Measurements from ENCODE around the gene HYDIN.

Gene HYDIN

GRCh38 chr16:71250461-71251235 is 20.1 kb upstream of the HYDIN start:
- DNase-seq (ENCODE audit: low read depth) = peak; percentile 12
- no peak for TF ChIP-seq CTCF (conservative IDR thresholded peaks at IDR 0.05; ENCODE audit: low read depth, low read length)
- H3K4me3 ChIP-seq (ENCODE audit: low read depth, low read length) = no peak overlapping the region

GRCh38 chr16:71249399-71249798 is 18.9 kb upstream of the HYDIN start:
- DNase-seq (ENCODE audit: low read depth) = no peak
- TF ChIP-seq CTCF (conservative IDR thresholded peaks at IDR 0.05; ENCODE audit: low read depth, low read length) = no peak
- no peak overlapping the region for H3K4me3 ChIP-seq (ENCODE audit: low read depth, low read length)

GRCh38 chr16:71247478-71247877 is 17.0 kb upstream of the HYDIN start:
- no peak overlapping the region for H3K4me3 ChIP-seq (ENCODE audit: low read depth, low read length)
- no peak for TF ChIP-seq CTCF (conservative IDR thresholded peaks at IDR 0.05; ENCODE audit: low read depth, low read length)
- DNase-seq (ENCODE audit: low read depth) = no peak

- H3K4me3 ChIP-seq (ENCODE audit: low read depth, low read length) = no peak overlapping the region
- TF ChIP-seq CTCF (conservative IDR thresholded peaks at IDR 0.05; ENCODE audit: low read depth, low read length) = no peak
- DNase-seq (ENCODE audit: low read depth) = no peak
Observed at GRCh38 chr16:71246309-71246708, 15.8 kb upstream of the HYDIN start.

- H3K4me3 ChIP-seq (ENCODE audit: low read depth, low read length) = no peak overlapping the region
- no peak for TF ChIP-seq CTCF (conservative IDR thresholded peaks at IDR 0.05; ENCODE audit: low read depth, low read length)
- no peak for DNase-seq (ENCODE audit: low read depth)
Observed at GRCh38 chr16:71244521-71244920, 14.0 kb upstream of the HYDIN start.

GRCh38 chr16:71242601-71243000 is 12.1 kb upstream of the HYDIN start:
- DNase-seq (ENCODE audit: low read depth) = no peak
- H3K4me3 ChIP-seq (ENCODE audit: low read depth, low read length) = no peak overlapping the region
- no peak for TF ChIP-seq CTCF (conservative IDR thresholded peaks at IDR 0.05; ENCODE audit: low read depth, low read length)

- no peak overlapping the region for H3K4me3 ChIP-seq (ENCODE audit: low read depth, low read length)
- TF ChIP-seq CTCF (conservative IDR thresholded peaks at IDR 0.05; ENCODE audit: low read depth, low read length) = no peak
- no peak for DNase-seq (ENCODE audit: low read depth)
Observed at GRCh38 chr16:71242036-71242435, 11.5 kb upstream of the HYDIN start.

All from choroid plexus epithelial cell (primary cell).